Uterus (tissue), 4 donors: ENCODE results near the gene APPL1. TPM values are rescaled to one million over a fixed set of nuclear protein-coding genes. Genes with fewer than 3 reads are reported as not detected.

Experiments
- DNase-seq, 2 donors: peaks; one replicate each; pipeline ENCODE4 v3.0.0-alpha.2; 2019 to 2020
- H3K27ac ChIP-seq, 2 donors: fragments of 200-600 bp; sonication (generic); 1 replicate in 1 of 2; 2 replicates in 1 of 2; pipeline ENCODE4 v1.5.1; 2016 to 2018
- H3K27me3 ChIP-seq, 2 donors: fragments of 200-600 bp; sonication (generic); one replicate each; pipeline ENCODE4 v1.5.1; 2018 to 2019; ENCODE audit warnings: control low read depth in 1 of 2
- H3K36me3 ChIP-seq, 2 donors: fragments of 200-600 bp; sonication (generic); one replicate each; pipeline ENCODE4 v1.5.1; 2019; ENCODE audit warnings: control low read depth in 1 of 2
- H3K4me1 ChIP-seq, 2 donors: fragments of 200-600 bp; sonication (generic); one replicate each; pipeline ENCODE4 v1.5.1; 2018 to 2019; ENCODE audit warnings: control low read depth in 1 of 2
- H3K4me3 ChIP-seq, 2 donors: fragments of 200-600 bp; sonication (generic); 1 replicate in 1 of 2; 2 replicates in 1 of 2; pipeline ENCODE4 v1.5.1; 2018 to 2019; ENCODE audit warnings: mild to moderate bottlenecking in 1 of 2
- H3K9me3 ChIP-seq, 2 donors: fragments of 200-600 bp; sonication (generic); one replicate each; pipeline ENCODE4 v1.5.1; 2019; ENCODE audit warnings: control low read depth in 1 of 2
- POLR2A ChIP-seq, 2 donors: fragments of 450-650 bp; IDR thresholded peaks; one replicate each; pipeline ENCODE4 v1.6.1; 2016; ENCODE audit warnings: antibody characterized with exemption in 2 of 2, mild to moderate bottlenecking in 1 of 2, moderate library complexity in 1 of 2
- intact Hi-C: fragments of 100-400 bp; cut with DNase I; formaldehyde crosslinking; loops from one replicate; pipeline ENCODE4 v1.15.1; 2023; ENCODE audit warnings: low total_unique reads
- total RNA-seq, 4 donors: library from RNA; depleted of rRNA in 3 of 4; stranded (reverse); fragments of >200 nt in 3 of 4; gene quantifications; one replicate each; pipeline versions ENCODE4 v1.1.0 to v1.2.4, GENCODE V29; 2014 to 2023
- TF ChIP-seq, protein P1 (sequence below), 4 experiments: fragments of 200-600 bp in 2 of 4; fragments of 450-650 bp in 2 of 4; sonication (generic) in 2 of 4; IDR thresholded peaks; one replicate each; pipeline ENCODE4 v1.5.1; 2016 to 2019; ENCODE audit warnings: antibody characterized with exemption in 4 of 4, mild to moderate bottlenecking in 2 of 4, moderate library complexity in 1 of 4
- donor health status: DM: yes; HTN: yes; CAD: no.

The APPL1 gene
- total RNA-seq, 4 donors from 2014 or later: 25.4 to 114 (median 51.7) TPM

DNA sequence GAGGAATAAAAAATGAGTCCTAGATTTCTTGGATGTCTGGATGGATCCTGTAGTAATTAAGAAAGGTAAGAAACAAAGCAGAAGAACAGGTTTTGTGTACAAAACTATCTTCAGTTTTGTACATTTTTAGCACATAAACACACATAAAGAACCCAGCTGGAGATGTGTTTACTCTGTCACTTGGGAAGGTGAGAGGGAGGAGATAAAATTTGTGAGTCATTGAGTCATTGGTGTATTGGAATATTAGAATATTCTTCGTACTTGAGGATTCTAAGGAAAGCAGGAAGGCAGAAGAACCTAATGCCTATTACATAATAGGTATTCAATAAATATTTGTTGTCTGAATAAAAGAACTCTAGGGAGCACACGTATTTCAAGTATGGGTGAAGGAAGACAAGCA is 17.4 kb downstream of the APPL1 start:
- intact Hi-C loops: no loop called here
- TF ChIP-seq, protein P1, sequence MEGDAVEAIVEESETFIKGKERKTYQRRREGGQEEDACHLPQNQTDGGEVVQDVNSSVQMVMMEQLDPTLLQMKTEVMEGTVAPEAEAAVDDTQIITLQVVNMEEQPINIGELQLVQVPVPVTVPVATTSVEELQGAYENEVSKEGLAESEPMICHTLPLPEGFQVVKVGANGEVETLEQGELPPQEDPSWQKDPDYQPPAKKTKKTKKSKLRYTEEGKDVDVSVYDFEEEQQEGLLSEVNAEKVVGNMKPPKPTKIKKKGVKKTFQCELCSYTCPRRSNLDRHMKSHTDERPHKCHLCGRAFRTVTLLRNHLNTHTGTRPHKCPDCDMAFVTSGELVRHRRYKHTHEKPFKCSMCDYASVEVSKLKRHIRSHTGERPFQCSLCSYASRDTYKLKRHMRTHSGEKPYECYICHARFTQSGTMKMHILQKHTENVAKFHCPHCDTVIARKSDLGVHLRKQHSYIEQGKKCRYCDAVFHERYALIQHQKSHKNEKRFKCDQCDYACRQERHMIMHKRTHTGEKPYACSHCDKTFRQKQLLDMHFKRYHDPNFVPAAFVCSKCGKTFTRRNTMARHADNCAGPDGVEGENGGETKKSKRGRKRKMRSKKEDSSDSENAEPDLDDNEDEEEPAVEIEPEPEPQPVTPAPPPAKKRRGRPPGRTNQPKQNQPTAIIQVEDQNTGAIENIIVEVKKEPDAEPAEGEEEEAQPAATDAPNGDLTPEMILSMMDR (IDR thresholded peaks at IDR 0.05): no peak
- no peak for TF ChIP-seq POLR2A (IDR thresholded peaks at IDR 0.05)
- Histone ChIP-seq H3K4me3 (no peak overlapping the region), H3K36me3 (no peaks in the 10 kb centered on the region), H3K9me3 (no peaks in the 10 kb centered on the region), H3K27ac (no peak overlapping the region), H3K4me1 (no peaks in the 10 kb centered on the region), H3K27me3 (no peaks in the 10 kb centered on the region)
- no peak for DNase-seq

DNA sequence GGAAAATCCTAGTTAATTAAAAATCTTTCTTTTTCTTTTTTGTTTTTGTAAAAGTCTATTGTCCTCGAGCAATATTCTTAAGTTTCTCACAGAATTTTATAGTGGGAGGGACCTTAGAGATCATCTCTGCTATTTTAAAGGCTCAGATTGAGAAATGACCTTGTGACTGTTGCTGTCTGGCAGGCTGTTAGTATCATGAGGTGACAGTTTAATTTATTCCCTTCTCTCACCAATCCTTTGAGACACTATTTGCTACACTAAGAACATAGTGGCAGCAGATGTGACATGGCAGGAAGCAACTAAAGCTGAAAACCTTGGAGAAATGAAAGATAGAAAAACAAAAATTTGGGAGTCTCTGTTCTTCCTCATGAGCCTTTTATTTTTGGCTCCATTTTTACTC is 24.9 kb downstream of the APPL1 start:
- Histone ChIP-seq H3K36me3 (no peaks in the 10 kb centered on the region), H3K9me3 (no peaks in the 10 kb centered on the region), H3K27ac (no peak overlapping the region), H3K27me3 (no peaks in the 10 kb centered on the region), H3K4me1 (no peaks in the 10 kb centered on the region), H3K4me3 (no peak overlapping the region)
- intact Hi-C loops: no loop called here
- no peak for TF ChIP-seq POLR2A (IDR thresholded peaks at IDR 0.05)
- TF ChIP-seq, protein P1 (IDR thresholded peaks at IDR 0.05): no peak
- no peak for DNase-seq

DNA sequence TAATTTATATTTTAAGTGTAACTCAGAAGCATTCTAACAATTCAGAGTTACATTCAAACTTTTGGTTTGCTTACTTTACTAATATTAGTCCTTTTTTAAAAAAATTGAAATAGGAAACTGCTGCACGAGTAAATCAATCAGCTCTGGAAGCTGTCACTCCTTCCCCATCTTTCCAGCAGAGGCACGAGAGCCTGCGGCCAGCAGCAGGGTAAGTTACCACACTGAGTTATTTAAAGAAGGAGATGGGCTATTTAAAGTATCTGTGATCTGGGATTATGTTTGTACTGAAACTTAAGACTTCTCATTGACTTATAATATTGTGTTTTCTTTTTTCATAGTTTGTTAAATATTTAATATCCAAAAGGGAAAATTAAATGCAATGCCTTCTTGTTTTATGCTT is 29.3 kb downstream of the APPL1 start:
- H3K27me3 ChIP-seq: no peaks in the 10 kb centered on the region
- no peaks in the 10 kb centered on the region for H3K9me3 ChIP-seq
- H3K36me3 ChIP-seq: no peaks in the 10 kb centered on the region
- H3K4me3 ChIP-seq: no peak overlapping the region
- DNase-seq: no peak
- intact Hi-C loops: no loop called here
- no peak for TF ChIP-seq POLR2A (IDR thresholded peaks at IDR 0.05)
- TF ChIP-seq, protein P1 (IDR thresholded peaks at IDR 0.05): no peak
- H3K4me1 ChIP-seq: no peaks in the 10 kb centered on the region
- no peak overlapping the region for H3K27ac ChIP-seq

DNA sequence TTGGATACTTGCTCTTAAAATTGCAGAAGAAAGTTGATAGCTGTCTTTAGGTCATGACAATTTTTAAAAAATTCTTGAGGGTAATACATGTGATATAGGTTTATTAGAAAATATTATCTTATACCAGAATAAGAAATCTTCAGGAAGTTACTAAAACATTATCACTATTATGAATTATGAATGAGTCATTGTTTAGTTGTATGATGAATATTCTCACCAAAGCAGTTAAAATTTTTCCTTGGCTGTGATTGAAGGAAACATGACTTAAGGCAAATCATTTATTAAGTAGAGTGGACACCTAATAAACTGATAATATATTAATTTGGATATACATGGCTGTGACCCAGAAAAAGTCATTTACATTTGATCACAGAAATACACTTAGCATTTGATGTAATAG is 30.1 kb downstream of the APPL1 start:
- Histone ChIP-seq H3K27ac (no peak overlapping the region), H3K4me3 (no peak overlapping the region), H3K27me3 (no peaks in the 10 kb centered on the region), H3K9me3 (no peaks in the 10 kb centered on the region), H3K36me3 (no peaks in the 10 kb centered on the region), H3K4me1 (no peaks in the 10 kb centered on the region)
- TF ChIP-seq, protein P1 (IDR thresholded peaks at IDR 0.05): no peak
- TF ChIP-seq POLR2A (IDR thresholded peaks at IDR 0.05): no peak
- DNase-seq: no peak
- intact Hi-C loops: no loop called here

DNA sequence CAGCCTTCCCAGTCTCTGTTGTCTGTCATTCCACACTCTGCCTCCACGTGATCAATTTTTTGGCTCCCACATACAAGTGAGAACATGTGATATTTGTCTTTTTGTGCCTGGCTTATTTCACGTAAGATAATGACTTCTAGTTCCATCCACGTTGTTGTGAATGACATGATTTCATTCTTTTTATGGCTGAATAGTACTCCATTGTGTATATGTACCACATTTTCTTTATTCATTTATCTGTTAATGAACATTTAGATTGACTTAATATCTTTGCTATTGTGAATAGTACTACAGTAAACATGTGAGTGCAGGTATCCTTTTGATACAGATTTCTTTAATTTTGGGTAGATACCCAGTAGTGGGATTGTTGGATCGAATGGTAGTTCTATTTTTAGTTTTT is 33.6 kb downstream of the APPL1 start:
- intact Hi-C loops: no loop called here
- DNase-seq: no peak
- no peaks in the 10 kb centered on the region for H3K9me3 ChIP-seq
- H3K27ac ChIP-seq: no peak overlapping the region
- H3K36me3 ChIP-seq: no peaks in the 10 kb centered on the region
- no peaks in the 10 kb centered on the region for H3K27me3 ChIP-seq
- TF ChIP-seq, protein P1 (IDR thresholded peaks at IDR 0.05): no peak
- no peak for TF ChIP-seq POLR2A (IDR thresholded peaks at IDR 0.05)
- H3K4me3 ChIP-seq: no peak overlapping the region
- no peaks in the 10 kb centered on the region for H3K4me1 ChIP-seq
